CD4-positive, alpha-beta T cell treated with Interleukin-15 for 1 hour (primary cell): Measurements from ENCODE around the gene SORT1.

Source experiments
- DNase-seq: peaks from one replicate; pipeline ENCODE4 v3.0.0-alpha.2; 2020

The SORT1 gene

DNA sequence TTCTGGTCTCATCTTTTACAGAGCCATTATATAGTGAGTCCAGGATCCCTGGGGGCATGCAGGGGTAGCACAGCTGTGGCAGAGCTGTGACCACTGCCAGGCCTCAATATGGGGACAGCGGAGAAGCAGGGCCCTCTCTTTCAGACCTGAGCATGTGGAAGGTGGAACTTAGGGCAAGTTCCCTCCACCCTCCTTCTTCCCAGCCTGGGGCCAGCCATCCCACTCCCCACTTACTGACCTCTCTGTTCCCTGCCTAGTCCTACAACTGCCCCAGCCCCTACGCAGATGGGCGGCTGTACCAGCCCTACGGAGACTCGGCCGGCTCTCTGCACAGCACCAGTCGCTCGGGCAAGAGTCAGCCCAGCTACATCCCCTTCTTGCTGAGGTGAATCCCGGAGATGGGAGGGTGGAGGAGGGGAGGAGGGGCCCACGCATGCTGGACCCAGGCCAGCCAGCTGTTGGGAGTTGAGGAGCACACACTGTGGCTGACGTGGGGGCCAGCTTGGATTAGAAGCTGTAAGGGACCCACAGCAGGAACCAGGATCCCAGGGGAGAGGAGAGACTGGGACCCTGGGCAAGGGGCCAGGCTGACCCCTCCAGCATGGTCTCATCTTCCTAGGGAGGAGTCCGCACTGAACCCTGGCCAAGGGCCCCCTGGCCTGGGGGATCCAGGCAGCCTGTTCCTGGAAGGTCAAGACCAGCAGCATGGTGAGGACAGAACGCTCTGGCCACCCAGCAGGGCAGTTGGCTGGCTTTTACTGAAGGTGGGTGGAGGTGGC, 125.5 kb downstream of the SORT1 start:
- DNase-seq, result no peak

DNA sequence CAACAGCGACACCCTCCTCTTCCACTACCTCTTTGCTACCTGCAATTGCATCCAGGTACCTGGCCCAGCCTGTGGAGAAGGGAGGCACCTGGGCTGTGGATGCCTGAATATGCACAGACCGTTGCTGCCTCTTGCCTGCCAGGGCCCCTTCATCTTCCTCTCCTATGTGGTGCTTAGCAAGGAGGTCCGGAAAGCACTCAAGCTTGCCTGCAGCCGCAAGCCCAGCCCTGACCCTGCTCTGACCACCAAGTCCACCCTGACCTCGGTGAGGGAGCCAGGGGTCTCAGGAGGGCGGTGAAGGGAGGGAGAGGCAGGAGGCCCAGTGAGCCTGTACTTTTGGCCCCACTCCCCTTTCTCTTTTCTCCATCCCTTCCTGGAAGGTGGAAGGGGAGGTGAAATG, 126.3 kb downstream of the SORT1 start:
- no peak for DNase-seq

DNA sequence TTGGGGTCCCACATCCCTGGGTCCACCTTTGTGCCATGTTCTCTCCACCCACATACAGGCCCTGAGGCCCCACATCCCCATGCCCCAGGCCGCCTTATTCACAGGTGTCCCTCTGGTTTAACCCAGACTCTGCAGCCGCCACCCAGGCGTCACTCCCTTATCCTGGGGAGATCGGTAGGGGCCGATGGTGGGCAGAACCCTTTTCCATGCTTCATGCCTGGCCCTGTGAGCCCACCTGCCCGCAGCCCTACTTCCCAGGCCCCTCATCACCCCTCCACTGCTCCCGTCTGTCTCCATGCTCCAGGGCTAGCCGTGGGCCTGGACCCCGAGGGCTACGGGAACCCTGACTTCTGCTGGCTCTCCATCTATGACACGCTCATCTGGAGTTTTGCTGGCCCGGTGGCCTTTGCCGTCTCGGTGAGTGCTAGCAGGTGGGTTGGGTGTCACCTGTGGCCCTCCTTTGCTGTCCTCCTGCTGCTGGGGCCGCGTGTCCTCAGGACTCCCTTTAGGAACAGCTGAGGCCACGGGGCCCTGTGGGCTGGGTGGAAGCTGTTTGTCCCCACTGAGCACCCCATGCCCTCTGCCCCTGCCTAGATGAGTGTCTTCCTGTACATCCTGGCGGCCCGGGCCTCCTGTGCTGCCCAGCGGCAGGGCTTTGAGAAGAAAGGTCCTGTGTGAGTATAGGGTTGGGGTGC, 126.9 kb downstream of the SORT1 start:
- no peak for DNase-seq

DNA sequence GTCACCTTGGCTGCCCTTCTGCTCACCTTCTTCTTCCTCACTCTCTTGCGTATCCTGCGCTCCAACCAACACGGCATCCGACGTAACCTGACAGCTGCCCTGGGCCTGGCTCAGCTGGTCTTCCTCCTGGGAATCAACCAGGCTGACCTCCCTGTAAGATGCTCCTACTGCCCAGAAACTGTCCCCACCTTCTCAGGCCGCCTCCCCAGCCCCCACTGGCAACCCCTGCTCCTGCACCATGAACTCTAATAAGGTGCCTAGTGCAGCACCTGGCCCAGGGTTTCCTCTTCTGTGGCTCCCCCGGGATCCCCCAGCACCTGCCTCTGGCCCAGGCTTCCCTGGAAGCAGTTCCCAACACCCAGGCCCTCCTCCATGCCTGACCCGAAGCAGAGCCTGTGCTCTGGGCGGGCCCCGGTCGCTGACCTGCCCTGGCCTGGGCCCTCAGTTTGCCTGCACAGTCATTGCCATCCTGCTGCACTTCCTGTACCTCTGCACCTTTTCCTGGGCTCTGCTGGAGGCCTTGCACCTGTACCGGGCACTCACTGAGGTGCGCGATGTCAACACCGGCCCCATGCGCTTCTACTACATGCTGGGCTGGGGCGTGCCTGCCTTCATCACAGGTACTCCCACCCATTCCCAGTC, 127.6 kb downstream of the SORT1 start:
- DNase-seq, result no peak

DNA sequence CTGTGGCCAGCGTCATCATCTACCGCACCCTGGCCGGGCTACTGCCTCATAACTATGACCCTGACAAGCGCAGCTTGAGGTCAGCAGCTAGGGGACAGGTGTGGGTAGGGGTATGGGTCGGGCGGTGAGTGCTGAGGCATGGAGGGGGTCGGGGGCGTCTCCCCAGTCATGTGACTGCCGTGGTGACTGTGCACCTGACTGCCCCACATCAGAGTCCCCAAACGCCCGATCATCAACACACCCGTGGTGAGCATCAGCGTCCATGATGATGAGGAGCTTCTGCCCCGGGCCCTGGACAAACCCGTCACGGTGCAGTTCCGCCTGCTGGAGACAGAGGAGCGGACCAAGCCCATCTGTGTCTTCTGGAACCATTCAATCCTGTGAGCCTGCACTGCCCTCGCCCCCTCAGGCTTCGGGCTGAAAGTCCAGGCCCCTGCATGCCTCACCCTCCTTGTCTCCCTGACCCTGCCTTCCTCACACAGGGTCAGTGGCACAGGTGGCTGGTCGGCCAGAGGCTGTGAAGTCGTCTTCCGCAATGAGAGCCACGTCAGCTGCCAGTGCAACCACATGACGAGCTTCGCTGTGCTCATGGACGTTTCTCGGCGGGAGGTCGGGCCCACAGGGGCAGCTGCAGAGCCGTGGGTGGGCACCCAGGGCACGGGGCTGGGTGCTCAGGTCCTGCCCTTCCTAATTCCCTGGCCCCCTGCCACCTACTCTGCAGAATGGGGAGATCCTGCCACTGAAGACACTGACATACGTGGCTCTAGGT, 128.3 kb downstream of the SORT1 start:
- no peak for DNase-seq

DNA sequence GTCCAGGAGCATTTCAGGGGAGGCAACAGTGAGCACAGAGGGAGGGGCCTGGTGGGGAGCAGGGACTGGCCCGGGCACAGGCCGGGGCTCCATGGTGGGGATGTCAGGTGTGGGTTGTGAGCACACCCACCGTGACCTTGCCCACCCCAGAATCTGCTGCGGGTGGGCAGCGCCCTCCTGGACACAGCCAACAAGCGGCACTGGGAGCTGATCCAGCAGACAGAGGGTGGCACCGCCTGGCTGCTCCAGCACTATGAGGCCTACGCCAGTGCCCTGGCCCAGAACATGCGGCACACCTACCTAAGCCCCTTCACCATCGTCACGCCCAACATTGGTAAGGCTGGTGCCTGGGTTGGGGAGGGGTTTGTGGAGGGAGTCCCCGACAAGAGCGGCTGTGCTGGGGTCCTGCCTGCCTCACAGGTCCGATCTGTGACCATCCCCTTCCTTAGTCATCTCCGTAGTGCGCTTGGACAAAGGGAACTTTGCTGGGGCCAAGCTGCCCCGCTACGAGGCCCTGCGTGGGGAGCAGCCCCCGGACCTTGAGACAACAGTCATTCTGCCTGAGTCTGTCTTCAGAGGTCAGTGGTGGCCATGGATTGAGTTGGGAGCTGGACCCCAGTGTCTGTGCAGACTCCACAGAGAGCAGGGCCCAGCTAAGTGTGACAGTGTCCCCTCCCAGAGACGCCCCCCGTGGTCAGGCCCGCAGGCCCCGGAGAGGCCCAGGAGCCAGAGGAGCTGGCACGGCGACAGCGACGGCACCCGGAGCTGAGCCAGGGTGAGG, 129.1 kb downstream of the SORT1 start:
- DNase-seq, result no peak

DNA sequence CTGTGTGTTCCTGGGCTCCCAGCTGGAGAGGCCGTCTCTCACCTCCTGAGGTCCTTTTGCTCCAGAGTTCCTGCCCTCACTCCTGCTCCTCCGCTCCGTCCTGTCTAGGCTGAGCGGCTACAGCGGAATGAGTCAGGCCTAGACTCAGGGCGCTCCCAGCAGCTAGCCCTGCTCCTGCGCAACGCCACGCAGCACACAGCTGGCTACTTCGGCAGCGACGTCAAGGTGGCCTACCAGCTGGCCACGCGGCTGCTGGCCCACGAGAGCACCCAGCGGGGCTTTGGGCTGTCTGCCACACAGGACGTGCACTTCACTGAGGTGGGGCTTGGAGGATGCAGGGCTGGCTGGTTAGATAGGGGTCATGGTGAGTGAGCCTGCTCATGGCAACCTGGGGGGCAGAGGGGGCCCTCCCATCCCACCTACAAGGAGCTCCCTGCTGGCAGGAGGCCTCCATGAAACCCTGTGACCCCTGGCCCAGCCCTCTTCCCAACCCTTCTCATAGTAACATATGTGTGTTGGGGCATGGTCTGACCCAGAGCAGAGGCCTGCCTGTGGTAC, 129.9 kb downstream of the SORT1 start:
- no peak for DNase-seq

DNA sequence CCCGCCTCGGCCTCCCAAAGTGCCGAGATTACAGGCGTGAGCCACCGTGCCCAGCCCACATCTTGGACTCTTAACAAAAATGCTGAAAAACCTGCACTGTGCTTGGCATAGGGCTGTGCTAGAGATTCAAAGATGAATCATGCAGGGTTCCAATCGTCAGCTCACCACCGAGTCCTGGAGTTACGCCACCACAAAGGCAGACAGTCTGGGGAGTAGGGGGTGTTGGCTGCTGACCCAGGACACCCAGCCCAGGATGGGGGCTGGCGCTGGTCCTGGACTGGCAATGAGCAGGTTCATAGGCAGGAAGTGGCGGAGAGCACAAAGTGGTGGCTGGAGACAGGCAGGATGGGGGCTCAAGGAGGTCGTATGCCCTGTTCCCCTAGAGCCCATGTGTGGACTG, 130.8 kb downstream of the SORT1 start:
- no peak for DNase-seq

DNA sequence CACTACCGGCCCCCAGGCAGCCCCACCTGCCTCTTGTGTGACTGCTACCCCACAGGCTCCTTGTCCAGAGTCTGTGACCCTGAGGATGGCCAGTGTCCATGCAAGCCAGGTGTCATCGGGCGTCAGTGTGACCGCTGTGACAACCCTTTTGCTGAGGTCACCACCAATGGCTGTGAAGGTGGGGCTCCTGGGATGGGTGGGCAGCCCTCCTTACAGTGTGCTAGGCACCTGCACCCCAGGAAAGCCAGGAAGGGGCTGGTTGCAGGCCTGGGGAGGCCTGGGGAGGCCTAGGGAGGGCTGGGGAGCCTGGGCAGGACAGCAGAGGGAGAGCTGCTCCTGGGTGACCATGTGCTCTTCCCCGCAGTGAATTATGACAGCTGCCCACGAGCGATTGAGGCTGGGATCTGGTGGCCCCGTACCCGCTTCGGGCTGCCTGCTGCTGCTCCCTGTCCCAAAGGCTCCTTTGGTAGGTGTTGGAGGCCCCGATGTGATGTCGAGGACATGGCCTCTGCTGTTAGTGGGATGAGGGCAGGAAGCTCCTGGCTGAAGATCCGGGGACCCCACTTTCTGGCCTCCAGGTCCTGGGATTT, 131.9 kb downstream of the SORT1 start:
- no peak for DNase-seq

DNA sequence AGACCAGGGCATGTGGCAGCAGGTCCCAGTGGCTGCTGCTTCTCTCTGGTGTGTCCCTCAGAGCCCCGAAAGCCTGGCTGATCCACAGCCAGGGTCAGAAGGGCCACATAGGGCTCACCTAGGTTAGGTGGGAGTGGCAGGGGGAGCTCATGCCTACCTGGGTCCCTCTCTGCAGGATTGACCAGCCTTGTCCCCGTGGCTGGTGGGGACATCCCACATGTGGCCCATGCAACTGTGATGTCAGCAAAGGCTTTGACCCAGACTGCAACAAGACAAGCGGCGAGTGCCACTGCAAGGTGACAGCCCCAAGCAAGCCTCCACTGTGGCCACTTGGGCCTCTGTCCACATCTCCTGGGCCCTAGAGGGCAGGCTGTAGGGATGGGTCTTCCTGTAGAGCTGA, 132.7 kb downstream of the SORT1 start:
- DNase-seq, result no peak

DNA sequence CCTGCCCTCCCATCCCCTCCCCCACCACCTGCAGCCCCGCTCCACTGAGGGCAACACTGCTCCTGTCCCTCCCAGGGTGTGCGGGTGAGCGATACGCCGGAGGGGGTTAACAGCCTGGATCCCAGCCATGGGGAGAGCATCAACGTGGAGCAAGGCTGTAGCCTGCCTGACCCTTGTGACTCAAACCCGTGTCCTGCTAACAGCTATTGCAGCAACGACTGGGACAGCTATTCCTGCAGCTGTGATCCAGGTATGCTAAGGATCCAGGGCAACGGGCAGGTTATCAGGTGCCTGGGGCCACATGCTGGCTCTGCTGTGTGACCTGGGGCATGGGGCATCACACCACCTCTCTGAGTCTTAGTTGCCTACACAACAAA, 133.4 kb downstream of the SORT1 start:
- DNase-seq, result no peak

DNA sequence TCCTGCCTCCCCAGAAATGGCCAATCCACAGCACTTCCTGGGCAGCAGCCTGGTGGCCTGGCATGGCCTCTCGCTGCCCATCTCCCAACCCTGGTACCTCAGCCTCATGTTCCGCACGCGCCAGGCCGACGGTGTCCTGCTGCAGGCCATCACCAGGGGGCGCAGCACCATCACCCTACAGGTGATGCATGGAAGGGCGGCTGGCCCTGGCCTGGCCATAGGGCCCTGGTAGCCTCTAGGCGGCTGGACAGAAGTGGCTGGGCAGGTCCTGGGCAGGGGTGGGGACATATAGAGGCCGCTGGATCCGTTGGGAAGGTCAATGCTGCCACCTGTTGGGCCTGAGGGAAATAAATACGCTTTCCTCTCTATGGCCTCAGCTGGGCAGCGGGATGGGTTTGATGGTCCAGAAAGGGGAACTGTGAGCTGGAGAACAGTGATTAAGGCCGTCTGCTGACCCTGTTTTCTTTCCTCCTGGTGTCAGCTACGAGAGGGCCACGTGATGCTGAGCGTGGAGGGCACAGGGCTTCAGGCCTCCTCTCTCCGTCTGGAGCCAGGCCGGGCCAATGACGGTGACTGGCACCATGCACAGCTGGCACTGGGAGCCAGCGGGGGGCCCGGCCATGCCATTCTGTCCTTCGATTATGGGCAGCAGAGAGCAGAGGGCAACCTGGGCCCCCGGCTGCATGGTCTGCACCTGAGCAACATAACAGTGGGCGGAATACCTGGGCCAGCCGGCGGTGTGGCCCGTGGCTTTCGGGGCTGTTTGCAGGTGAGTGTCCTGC, 133.9 kb downstream of the SORT1 start:
- DNase-seq, result peak; percentile 69

DNA sequence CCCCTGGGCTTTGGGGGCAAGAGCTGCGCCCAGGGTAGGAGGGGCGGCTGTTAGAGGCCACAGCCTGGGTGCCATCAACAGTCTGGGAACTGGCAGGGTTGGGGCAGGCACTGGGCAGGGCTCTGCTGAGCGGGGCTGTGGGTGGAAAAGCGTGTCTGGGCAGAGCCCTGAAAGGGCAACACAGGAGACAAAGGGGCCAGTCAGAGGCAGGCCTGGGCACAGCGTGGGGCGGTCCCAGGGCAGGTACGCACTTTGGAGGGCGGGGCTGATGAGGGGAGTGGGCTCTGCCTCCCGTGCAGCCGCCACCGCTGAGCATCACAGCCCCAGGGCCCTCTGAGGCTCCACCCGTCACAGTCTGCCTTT, 134.5 kb downstream of the SORT1 start:
- no peak for DNase-seq

DNA sequence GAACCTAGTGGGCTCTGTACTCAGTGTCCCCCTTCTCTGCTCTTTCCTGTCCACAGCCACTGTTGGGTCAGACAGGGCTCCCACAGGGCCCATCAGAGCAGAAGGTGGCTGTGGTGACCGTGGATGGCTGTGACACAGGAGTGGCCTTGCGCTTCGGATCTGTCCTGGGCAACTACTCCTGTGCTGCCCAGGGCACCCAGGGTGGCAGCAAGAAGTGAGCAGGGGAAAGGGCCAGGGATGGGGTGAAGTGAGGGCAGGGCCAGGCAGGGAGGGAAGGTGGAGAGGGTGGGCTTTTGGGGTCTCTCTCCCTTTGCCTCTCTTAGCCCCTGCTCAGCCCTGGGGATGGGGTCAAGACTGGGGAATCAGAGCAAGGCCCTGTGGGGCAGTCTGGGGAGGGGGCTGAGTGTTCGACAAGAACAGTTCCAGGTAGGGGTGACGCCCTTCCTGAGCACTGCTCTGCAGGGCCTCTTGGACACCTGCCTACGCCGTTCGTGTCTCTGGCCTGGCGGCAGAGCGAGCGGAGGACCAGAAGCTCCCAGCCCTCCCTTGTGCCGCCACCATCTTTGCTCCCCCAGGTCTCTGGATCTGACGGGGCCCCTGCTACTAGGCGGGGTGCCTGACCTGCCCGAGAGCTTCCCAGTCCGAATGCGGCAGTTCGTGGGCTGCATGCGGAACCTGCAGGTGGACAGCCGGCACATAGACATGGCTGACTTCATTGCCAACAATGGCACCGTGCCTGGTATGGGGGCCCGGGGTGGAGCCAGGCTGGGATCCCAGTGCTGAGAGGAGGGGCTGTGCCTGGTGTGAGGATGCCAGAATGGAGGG, 135.3 kb downstream of the SORT1 start:
- no peak for DNase-seq

DNA sequence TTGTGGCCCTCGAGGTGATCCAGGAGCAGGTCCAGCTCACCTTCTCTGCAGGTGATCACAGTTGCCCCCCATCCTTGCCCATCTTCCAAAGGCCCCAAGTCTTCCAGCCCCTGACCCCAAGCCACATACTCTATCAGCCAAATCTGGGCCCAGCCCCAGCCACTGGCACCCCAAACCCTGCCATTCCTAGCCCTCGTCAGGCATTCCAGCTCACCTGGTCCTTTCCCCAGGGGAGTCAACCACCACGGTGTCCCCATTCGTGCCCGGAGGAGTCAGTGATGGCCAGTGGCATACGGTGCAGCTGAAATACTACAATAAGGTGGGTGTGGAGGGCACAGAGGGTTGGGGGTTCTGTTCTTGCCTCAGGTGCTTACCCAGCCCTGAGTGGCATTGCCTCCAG, 136.1 kb downstream of the SORT1 start:
- no peak for DNase-seq

DNA sequence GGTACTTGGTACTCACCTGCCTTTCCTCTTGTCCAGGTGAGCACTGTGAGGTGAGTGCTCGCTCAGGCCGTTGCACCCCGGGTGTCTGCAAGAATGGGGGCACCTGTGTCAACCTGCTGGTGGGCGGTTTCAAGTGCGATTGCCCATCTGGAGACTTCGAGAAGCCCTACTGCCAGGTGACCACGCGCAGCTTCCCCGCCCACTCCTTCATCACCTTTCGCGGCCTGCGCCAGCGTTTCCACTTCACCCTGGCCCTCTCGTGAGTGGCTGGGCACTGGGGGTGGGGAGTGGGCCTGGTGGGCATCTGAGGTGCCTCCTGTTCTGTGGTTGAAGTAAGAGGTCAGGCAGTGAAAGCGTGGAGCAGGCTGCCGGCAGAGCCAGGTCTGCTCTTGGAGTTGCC, 136.7 kb downstream of the SORT1 start:
- DNase-seq, result no peak

DNA sequence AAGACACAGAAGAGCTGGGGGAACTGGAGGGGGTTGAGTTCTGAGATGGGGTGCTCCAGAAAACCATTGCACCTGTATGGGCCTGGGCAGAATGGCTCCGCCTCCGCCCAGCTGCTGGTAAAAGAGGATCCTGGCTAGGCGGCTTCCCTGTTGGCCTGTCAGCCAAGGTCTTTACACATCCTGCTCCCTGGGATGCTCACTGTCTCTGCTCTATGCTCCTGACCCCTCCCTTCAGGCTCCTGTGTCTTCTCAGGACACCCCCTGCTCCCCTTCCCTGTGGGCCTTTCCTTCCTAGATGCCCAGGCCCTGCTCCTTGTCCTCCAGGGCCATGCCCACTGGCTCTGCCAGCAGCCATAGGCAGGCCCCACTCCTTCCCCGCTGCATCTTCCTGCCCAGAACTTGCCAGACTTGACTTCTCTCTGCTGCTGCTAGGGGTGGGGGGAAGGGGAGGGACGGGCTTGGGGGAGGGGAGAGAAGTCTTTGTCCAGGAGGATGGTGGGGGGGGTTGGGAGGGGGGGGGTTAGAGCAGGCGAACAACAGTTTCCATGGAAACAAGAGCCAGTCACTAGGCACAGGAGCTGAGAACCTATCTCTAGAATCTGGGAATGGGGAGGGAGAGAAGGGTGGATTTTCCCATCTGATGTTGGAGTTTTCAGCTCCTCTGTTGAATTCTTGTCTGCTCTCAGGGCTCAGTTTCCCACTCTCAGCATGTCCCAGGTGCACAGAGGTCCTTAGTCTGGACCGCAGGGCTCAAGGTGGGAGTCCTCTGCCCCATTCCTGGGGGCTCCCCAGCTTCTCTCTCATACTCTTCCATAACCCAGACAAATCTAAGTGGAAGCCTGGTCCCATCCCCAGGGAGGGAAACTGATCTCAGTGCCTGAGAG, 137.8 kb downstream of the SORT1 start:
- no peak for DNase-seq
